Left ventricle myocardium inferior (tissue), 1 donor: ENCODE measurements around the gene RPL41. TPM values are rescaled to one million over a fixed set of nuclear protein-coding genes. Genes with fewer than 3 reads are reported as not detected.

ENCODE experiments used
- DNase-seq: peaks from one replicate; pipeline ENCODE4 v3.0.0-alpha.2; 2020
- H3K27ac ChIP-seq: fragments of 200-600 bp; replicated peaks from 2 replicates; pipeline ENCODE4 v1.8.0; 2021
- H3K27me3 ChIP-seq: fragments of 200-600 bp; 2 replicates; pipeline ENCODE4 v1.8.0; 2021; ENCODE audit warnings: low read depth
- H3K36me3 ChIP-seq: fragments of 200-600 bp; 2 replicates; pipeline ENCODE4 v1.8.0; 2021
- H3K4me1 ChIP-seq: fragments of 200-600 bp; 2 replicates; pipeline ENCODE4 v1.8.0; 2021
- H3K4me3 ChIP-seq: fragments of 200-600 bp; 2 replicates; pipeline ENCODE4 v1.8.0; 2021; ENCODE audit warnings: mild to moderate bottlenecking, moderate library complexity
- H3K9me3 ChIP-seq: fragments of 200-600 bp; replicated peaks from 2 replicates; pipeline ENCODE4 v1.8.0; 2021
- intact Hi-C: fragments of 100-400 bp; cut with micrococcal nuclease; formaldehyde crosslinking; loops from one replicate; pipeline ENCODE4 v1.11.0; 2022
- total RNA-seq: library from RNA; stranded (reverse); fragmentation: NEBNext Ultra II Directional; extraction: Animal tissue kit (Norgen Biotek cat#: 25700); gene quantifications from one replicate; pipeline ENCODE4 v1.2.1, GENCODE V29; 2021
- TF ChIP-seq, protein P1 (sequence below): fragments of 200-600 bp; IDR thresholded peaks from 2 replicates; pipeline ENCODE4 v1.8.0; 2021; ENCODE audit warnings: antibody characterized with exemption, mild to moderate bottlenecking, borderline replicate concordance
- donor health status: DM: no; HTN: yes; CAD: no; lungs with severe emphysema.

RPL41 gene
- total RNA-seq, 1 donor from 2014 or later, result 1,892 TPM

DNA sequence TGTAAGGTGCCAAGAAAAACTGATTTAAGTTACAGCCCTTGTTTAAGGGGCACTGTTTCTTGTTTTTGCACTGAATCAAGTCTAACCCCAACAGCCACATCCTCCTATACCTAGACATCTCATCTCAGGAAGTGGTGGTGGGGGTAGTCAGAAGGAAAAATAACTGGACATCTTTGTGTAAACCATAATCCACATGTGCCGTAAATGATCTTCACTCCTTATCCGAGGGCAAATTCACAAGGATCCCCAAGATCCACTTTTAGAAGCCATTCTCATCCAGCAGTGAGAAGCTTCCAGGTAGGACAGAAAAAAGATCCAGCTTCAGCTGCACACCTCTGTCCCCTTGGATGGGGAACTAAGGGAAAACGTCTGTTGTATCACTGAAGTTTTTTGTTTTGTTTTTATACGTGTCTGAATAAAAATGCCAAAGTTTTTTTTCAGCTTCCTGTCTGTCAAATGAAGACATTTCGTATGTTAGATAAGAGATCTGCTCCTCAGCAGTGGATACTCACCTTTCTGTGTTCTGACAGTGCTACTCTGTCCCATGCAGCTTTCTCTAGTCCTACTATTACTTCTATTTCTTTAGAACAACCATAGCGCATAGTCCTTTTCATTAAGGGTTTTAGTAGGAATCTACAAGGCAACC is 13.2 kb upstream of the RPL41 start:
- Histone ChIP-seq H3K4me1 (peaks cover 35% of the 10 kb centered on the region), H3K27ac (peak overlapping the region; percentile 92), H3K4me3 (peak overlapping the region; percentile 89), H3K27me3 (no peaks in the 10 kb centered on the region), H3K36me3 (peaks cover 18% of the 10 kb centered on the region), H3K9me3 (no peaks in the 10 kb centered on the region)
- intact Hi-C loops, result no loop called here
- DNase-seq, result no peak
- TF ChIP-seq, protein P1, sequence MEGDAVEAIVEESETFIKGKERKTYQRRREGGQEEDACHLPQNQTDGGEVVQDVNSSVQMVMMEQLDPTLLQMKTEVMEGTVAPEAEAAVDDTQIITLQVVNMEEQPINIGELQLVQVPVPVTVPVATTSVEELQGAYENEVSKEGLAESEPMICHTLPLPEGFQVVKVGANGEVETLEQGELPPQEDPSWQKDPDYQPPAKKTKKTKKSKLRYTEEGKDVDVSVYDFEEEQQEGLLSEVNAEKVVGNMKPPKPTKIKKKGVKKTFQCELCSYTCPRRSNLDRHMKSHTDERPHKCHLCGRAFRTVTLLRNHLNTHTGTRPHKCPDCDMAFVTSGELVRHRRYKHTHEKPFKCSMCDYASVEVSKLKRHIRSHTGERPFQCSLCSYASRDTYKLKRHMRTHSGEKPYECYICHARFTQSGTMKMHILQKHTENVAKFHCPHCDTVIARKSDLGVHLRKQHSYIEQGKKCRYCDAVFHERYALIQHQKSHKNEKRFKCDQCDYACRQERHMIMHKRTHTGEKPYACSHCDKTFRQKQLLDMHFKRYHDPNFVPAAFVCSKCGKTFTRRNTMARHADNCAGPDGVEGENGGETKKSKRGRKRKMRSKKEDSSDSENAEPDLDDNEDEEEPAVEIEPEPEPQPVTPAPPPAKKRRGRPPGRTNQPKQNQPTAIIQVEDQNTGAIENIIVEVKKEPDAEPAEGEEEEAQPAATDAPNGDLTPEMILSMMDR, result no peak

DNA sequence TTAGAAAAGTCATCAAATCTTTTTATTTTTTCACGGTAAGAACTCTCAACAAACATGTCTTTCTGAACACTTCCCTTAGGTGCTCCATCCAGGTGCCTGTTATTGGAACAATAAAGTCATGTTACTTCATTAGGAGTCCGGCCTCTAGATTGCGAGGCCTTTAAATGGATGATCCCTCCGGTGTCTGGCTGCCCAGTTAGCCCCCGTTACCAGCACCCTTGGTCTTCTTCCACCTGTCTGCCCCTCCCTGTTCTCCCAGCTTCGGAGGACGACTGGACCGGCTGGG is 12.7 kb upstream of the RPL41 start:
- no peaks in the 10 kb centered on the region for H3K27me3 ChIP-seq
- H3K4me3 ChIP-seq, result peak overlapping the region; percentile 89
- TF ChIP-seq, protein P1, result no peak
- DNase-seq, result no peak
- H3K9me3 ChIP-seq, result no peaks in the 10 kb centered on the region
- intact Hi-C loops, result no loop called here
- peak overlapping the region; percentile 92 for H3K27ac ChIP-seq
- peaks cover 24% of the 10 kb centered on the region for H3K36me3 ChIP-seq
- H3K4me1 ChIP-seq, result peaks cover 35% of the 10 kb centered on the region

DNA sequence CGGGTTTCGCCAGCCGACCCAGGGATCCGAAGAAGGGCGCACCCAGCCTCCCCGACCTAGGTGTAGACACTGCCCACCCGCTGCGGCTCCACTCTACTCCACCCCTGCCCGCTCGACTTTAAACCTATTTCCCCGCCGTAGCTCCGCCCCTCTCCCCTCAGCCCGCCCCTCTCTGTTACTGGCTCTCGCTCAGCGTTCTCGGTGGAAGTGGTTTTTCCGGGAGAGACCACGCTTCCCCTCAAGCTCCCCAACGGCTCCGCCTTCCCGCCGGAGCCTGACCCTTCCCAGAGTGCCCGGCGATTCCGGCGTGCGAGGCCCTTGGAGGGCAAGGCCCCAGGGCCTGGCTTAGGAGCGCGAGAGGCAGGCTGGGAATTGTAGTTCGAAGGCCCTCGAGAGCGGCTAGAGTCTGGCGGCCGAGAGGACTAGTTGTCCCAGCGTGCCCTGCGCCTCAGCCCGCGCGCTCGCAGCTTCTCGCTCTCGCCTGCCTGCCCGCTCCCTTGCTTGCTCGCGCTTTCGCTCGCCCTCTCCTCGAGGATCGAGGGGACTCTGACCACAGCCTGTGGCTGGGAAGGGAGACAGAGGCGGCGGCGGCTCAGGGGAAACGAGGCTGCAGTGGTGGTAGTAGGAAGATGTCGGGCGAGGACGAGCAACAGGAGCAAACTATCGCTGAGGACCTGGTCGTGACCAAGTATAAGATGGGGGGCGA is 12.2 kb upstream of the RPL41 start, which contains the start of gene PA2G4:
TSS of gene PA2G4 (plus strand) at position 451 of the 706 bp plus-strand sequence. CDS start at position 630, 179 bp downstream.
- peaks cover 35% of the 10 kb centered on the region for H3K4me1 ChIP-seq
- intact Hi-C loops, result no loop called here
- H3K27ac ChIP-seq, result peak within 1 kb of the TSS; percentile 92
- TF ChIP-seq, protein P1, result no peak
- DNase-seq, result peak; percentile 97
- no peaks in the 10 kb centered on the region for H3K27me3 ChIP-seq
- peaks cover 29% of the 10 kb centered on the region for H3K36me3 ChIP-seq
- peak within 1 kb of the TSS; percentile 89 for H3K4me3 ChIP-seq
- no peaks in the 10 kb centered on the region for H3K9me3 ChIP-seq

DNA sequence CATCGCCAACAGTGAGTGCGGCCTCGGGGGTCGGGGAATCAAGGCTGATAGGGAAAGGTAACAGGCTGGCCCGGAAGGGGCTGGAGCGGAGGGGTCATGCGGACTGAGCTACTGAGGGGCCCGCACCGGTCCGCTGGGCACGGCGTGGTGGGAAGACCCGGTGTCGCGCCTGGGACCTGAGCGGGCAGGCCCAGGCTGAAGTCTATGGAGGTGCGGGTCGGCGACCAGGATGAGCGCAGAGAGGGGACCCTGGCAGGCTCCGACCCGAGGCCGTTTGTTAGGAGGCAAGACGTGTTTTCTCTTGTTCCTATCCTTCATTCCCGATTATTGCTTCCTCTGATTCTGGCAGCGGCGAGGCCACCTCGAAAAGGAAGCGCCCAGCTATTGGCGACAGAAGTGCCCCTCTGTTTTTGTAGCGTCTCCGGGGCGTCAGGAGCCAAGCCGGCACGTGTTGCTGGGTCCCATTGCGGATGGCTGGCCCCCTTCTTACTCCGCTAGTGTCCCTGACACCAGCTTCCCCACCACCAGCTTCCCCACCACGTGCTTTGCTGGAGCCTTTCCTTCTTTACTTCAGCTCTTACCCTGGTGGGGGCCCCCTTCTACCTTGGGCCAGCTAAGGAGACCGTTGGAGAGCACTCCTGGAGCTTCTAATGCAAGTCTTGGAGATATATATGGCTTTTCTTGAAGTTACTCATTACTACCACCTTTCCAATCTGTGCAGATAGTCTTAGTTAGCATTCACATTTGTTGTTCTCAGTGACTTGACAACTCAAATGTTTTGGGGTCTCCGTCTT is 11.4 kb upstream of the RPL41 start:
- H3K36me3 ChIP-seq, result peaks cover 36% of the 10 kb centered on the region
- TF ChIP-seq, protein P1, result no peak
- peak overlapping the region; percentile 92 for H3K27ac ChIP-seq
- DNase-seq, result no peak
- H3K4me3 ChIP-seq, result peak overlapping the region; percentile 89
- no peaks in the 10 kb centered on the region for H3K27me3 ChIP-seq
- H3K9me3 ChIP-seq, result no peaks in the 10 kb centered on the region
- intact Hi-C loops, result no loop called here
- peaks cover 35% of the 10 kb centered on the region for H3K4me1 ChIP-seq

DNA sequence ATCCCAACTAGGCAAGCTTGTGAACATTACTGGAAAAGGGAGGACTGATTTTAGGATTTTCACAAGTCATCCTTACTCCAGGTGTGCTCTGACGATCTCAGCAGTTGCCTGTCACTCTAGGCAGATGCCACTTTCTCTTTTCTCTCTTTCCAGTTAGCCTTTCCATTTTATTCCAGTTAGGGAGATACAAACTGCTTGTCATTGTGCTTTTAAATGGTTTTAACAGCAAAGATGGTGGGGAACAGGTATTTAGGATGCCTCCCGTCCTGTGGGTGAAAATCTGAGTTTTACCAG is 10.9 kb upstream of the RPL41 start:
- H3K4me1 ChIP-seq, result peaks cover 35% of the 10 kb centered on the region
- H3K36me3 ChIP-seq, result peaks cover 42% of the 10 kb centered on the region
- intact Hi-C loops, result no loop called here
- TF ChIP-seq, protein P1, result no peak
- DNase-seq, result no peak
- H3K9me3 ChIP-seq, result no peaks in the 10 kb centered on the region
- no peaks in the 10 kb centered on the region for H3K27me3 ChIP-seq
- H3K4me3 ChIP-seq, result peak overlapping the region; percentile 89
- peak overlapping the region; percentile 92 for H3K27ac ChIP-seq
